ENCODE measurements around the gene CEP112.
"Not testable (repeated sequence)": the region's sequence is repeated elsewhere in the genome, so short reads cannot be mapped to it uniquely, and the experiment has no call there.

The CEP112 gene

DNA sequence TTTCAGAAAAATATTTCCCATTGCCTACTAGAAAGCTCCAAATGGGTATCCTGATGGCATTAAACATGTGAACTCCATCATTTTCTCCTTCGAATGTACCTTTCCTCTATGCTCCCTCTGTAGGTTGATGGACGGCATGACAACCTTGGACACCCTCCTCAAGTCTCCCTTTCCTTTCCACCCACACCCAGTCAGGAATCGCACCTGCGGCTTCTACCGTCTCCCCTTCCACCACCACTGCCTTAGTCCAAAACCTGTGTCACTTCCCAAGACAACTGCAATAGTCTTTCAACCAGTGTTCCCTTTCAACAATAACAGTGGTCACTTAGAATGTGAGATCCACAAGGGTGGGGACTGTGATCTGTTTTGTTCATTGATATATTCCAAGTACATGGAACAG, 397.4 kb downstream of the CEP112 start:
- TF ChIP-seq, protein P1, sequence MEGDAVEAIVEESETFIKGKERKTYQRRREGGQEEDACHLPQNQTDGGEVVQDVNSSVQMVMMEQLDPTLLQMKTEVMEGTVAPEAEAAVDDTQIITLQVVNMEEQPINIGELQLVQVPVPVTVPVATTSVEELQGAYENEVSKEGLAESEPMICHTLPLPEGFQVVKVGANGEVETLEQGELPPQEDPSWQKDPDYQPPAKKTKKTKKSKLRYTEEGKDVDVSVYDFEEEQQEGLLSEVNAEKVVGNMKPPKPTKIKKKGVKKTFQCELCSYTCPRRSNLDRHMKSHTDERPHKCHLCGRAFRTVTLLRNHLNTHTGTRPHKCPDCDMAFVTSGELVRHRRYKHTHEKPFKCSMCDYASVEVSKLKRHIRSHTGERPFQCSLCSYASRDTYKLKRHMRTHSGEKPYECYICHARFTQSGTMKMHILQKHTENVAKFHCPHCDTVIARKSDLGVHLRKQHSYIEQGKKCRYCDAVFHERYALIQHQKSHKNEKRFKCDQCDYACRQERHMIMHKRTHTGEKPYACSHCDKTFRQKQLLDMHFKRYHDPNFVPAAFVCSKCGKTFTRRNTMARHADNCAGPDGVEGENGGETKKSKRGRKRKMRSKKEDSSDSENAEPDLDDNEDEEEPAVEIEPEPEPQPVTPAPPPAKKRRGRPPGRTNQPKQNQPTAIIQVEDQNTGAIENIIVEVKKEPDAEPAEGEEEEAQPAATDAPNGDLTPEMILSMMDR (conservative IDR thresholded peaks at IDR 0.05; ENCODE audit: low read depth, low read length): peak; percentile 75
- peak; percentile 69 for DNase-seq (ENCODE audit: low read depth)
- no peak overlapping the region for H3K4me3 ChIP-seq (ENCODE audit: low read depth, low read length)

DNA sequence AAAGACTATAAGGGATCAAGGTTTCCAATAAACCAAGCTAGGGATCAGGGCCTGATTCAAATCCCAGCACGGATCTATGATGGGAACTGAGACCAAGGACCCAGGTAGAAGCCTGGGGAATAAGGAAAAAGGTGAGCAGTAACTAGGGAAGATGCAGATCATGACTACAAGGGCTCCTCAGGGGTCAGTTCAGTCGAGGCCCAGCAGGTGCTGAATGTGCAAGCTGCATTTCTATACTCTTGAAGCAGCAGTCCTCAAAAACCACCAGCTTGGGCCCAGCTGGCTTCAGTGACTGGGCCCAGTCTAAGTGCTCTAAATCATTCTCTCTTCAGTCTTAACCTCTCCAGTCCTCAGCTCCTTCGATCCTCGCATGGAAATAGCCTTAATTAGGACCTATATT, 401.7 kb downstream of the CEP112 start:
- no peak for DNase-seq (ENCODE audit: low read depth)
- TF ChIP-seq, protein P1 (conservative IDR thresholded peaks at IDR 0.05; ENCODE audit: low read depth, low read length): no peak
- H3K4me3 ChIP-seq (ENCODE audit: low read depth, low read length): no peak overlapping the region

DNA sequence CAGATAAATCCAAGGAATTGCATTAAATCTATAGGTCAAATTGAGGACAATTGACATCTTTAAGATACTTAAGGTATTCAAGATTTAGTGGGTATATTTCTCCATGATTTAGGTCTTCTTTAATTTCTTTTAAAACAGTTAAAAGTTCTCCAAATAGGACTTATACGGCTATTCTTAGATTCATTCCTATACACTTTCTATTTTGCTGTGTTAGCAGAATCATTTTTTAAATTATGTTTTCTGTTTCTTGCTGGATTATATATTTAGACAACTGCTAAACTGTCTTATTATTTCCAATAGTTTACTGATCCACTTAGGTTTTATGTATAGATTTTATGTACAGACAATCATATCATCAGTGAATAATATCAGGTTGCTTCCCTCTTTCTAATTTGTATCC, 404.4 kb downstream of the CEP112 start:
- no peak overlapping the region for H3K4me3 ChIP-seq (ENCODE audit: low read depth, low read length)
- DNase-seq (ENCODE audit: low read depth): no peak
- TF ChIP-seq, protein P1 (conservative IDR thresholded peaks at IDR 0.05; ENCODE audit: low read depth, low read length): no peak

DNA sequence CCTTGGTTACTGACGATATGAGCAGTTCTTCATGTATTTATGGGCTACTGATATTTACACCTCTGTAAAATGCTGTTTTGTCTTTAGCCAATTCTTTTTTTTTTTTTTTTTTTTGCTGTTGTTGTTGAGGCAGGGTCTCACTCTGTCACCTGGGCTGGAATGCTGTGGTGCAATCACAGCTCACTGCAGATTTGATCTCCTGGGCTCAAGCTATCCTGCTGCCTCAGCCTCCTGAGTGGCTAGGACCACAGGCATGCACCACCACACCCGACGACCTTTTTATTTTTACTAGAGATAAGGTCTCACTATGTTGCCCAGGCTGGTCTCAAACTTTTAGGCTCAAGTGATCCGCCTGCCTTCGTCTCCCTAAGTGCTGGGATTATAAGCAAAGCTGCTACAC, 405.5 kb downstream of the CEP112 start:
- TF ChIP-seq, protein P1 (conservative IDR thresholded peaks at IDR 0.05; ENCODE audit: low read depth, low read length): no peak
- H3K4me3 ChIP-seq (ENCODE audit: low read depth, low read length): no peak overlapping the region
- no peak for DNase-seq (ENCODE audit: low read depth)

GRCh38 chr17:65785109-65785508, 406.8 kb downstream of the CEP112 start:
- DNase-seq (ENCODE audit: low read depth): peak; percentile 96
- H3K4me3 ChIP-seq (ENCODE audit: low read depth, low read length): no peak overlapping the region
- TF ChIP-seq, protein P1 (conservative IDR thresholded peaks at IDR 0.05; ENCODE audit: low read depth, low read length): no peak

DNA sequence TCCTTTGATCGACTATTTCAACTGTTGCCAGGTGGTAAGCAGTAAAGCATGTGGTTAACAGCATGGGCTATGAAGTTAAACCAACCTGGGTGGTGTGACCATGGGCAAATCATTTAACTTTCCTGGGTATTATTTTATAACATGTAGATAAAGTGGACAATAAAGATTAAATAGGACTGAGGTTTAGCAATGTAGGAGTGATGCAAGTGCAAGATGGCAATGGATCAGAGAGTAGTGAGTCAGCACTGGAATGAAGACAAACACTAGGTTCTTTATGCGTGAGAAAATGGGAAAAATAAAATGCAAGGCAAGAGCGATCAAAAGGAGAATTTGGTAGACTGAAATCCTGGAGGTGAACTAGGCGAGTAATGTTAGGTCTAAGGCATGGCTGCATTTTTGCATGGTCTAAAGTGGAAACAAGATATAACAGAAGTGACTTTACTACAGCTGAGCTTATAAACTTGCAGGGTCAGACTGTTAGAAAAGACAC, 408.0 kb downstream of the CEP112 start:
- TF ChIP-seq, protein P1 (conservative IDR thresholded peaks at IDR 0.05; ENCODE audit: low read depth, low read length): no peak
- H3K4me3 ChIP-seq (ENCODE audit: low read depth, low read length): no peak overlapping the region
- peak; percentile 94 for DNase-seq (ENCODE audit: low read depth)

GRCh38 chr17:65782104-65782706, 409.7 kb downstream of the CEP112 start:
- DNase-seq (ENCODE audit: low read depth); H3K4me3 ChIP-seq (ENCODE audit: low read depth, low read length): not testable (repeated sequence)
